Upper lobe of right lung (tissue), 1 donor: Measurements from ENCODE around the gene DIP2A. TPM values are rescaled to one million over a fixed set of nuclear protein-coding genes. Genes with fewer than 3 reads are reported as not detected.

Experiments
- ATAC-seq: fragments of 200-7000 bp; cut with Tn5 transposase; one replicate; pipeline ENCODE4 v1.9.1; 2020; ENCODE audit warnings: mild to moderate bottlenecking, moderate library complexity
- DNase-seq: peaks from one replicate; pipeline ENCODE4 v3.0.0-alpha.2; 2020
- H3K27ac ChIP-seq: fragments of 200-600 bp; one replicate; pipeline ENCODE4 v1.8.0; 2022
- H3K27me3 ChIP-seq: fragments of 200-600 bp; one replicate; pipeline ENCODE4 v1.8.0; 2022; ENCODE audit warnings: mild to moderate bottlenecking
- H3K36me3 ChIP-seq: fragments of 200-600 bp; one replicate; pipeline ENCODE4 v1.8.0; 2022
- H3K4me1 ChIP-seq: fragments of 200-600 bp; one replicate; pipeline ENCODE4 v1.8.0; 2022
- H3K4me3 ChIP-seq: fragments of 200-600 bp; one replicate; pipeline ENCODE4 v1.8.0; 2022; ENCODE audit warnings: mild to moderate bottlenecking
- H3K9me3 ChIP-seq: fragments of 200-600 bp; one replicate; pipeline ENCODE4 v1.8.0; 2022
- intact Hi-C: fragments of 100-400 bp; cut with DNase I; formaldehyde crosslinking; loops from one replicate; pipeline ENCODE4 v1.11.0; 2022
- total RNA-seq: library from RNA; stranded (reverse); fragmentation: NEBNext Ultra II Directional; extraction: Animal tissue kit (Norgen Biotek cat#: 25700); gene quantifications from one replicate; pipeline ENCODE4 v1.2.1, GENCODE V29; 2021
- TF ChIP-seq, protein P1 (sequence below): fragments of 200-600 bp; IDR thresholded peaks from one replicate; pipeline ENCODE4 v1.8.0; 2022; ENCODE audit warnings: antibody characterized with exemption
- donor health status: DM: no; HTN: yes; CAD: no; lungs with severe emphysema.

DIP2A gene
- total RNA-seq, 1 donor from 2014 or later = 35.6 TPM

DNA sequence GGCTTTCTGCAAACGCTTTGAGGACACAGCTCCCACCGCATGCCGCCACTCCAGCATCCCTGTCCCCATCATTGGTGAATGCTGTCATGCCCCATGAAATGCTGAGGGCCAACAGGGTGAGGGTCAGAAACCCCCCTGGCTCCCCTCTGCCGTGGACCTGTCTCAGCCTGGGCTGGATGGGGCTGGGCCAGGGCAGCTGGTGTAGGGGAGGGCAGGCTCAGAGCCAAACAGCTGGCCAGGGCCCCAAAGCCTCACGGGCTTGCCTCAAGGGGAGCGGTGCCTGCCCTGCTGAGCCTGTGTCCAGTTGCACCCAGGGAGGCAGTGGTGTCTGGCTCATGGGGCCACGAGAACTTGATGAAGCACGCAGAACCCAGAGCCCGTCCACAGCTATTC lies 96.5 kb downstream of the DIP2A start:
- no peaks in the 10 kb centered on the region for H3K9me3 ChIP-seq
- no peak overlapping the region for H3K4me3 ChIP-seq
- intact Hi-C loops = no loop called here
- no peaks in the 10 kb centered on the region for H3K4me1 ChIP-seq
- TF ChIP-seq, protein P1, sequence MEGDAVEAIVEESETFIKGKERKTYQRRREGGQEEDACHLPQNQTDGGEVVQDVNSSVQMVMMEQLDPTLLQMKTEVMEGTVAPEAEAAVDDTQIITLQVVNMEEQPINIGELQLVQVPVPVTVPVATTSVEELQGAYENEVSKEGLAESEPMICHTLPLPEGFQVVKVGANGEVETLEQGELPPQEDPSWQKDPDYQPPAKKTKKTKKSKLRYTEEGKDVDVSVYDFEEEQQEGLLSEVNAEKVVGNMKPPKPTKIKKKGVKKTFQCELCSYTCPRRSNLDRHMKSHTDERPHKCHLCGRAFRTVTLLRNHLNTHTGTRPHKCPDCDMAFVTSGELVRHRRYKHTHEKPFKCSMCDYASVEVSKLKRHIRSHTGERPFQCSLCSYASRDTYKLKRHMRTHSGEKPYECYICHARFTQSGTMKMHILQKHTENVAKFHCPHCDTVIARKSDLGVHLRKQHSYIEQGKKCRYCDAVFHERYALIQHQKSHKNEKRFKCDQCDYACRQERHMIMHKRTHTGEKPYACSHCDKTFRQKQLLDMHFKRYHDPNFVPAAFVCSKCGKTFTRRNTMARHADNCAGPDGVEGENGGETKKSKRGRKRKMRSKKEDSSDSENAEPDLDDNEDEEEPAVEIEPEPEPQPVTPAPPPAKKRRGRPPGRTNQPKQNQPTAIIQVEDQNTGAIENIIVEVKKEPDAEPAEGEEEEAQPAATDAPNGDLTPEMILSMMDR = no peak
- peaks cover 77% of the 10 kb centered on the region for H3K36me3 ChIP-seq
- ATAC-seq = no peak
- no peak for DNase-seq
- no peaks in the 10 kb centered on the region for H3K27me3 ChIP-seq
- H3K27ac ChIP-seq = no peak overlapping the region

DNA sequence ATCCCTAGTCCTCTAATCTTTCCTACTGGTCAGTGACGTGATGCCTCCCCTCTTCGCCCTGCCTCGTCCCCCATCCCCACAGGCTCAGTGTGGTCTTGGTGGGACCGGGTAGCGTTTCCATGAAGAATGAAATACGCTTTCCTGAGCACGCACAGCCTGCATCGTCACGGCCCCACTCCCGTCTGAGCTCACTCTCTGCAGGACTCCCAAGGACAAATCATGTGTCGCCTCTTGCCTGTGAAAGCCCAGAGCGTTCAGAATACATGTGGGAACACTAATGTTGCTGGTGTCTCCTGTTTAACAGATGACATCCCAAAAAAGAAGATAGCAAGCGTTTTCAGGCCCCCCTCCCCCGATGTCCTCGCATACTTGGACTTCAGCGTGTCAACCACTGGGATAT lies 97.0 kb downstream of the DIP2A start:
- DNase-seq = no peak
- TF ChIP-seq, protein P1 = no peak
- H3K4me1 ChIP-seq = no peaks in the 10 kb centered on the region
- peaks cover 80% of the 10 kb centered on the region for H3K36me3 ChIP-seq
- H3K27me3 ChIP-seq = no peaks in the 10 kb centered on the region
- no peak for ATAC-seq
- no peak overlapping the region for H3K27ac ChIP-seq
- intact Hi-C loops = no loop called here
- H3K4me3 ChIP-seq = no peak overlapping the region
- H3K9me3 ChIP-seq = no peaks in the 10 kb centered on the region

DNA sequence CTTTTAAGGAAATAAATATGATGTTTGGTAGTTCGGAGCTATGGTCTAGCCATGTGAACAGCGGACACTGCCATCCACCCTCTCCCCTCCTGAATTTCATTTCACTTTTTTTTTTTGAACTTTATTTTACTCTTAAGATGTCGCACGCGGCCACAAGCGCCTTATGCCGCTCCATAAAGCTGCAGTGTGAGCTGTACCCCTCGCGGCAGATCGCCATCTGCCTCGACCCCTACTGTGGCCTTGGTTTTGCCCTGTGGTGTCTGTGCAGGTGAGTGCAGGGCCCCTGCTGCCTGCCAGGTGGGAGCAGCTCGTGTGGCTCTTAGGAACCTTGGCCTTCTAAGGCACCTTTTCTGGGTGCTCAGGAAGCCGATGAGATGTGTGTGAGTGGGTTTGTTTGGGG lies 98.1 kb downstream of the DIP2A start:
- ATAC-seq = no peak
- Histone ChIP-seq H3K27ac (no peak overlapping the region), H3K36me3 (peaks cover 83% of the 10 kb centered on the region), H3K4me1 (no peaks in the 10 kb centered on the region), H3K9me3 (no peaks in the 10 kb centered on the region), H3K4me3 (no peak overlapping the region), H3K27me3 (no peaks in the 10 kb centered on the region)
- no peak for DNase-seq
- intact Hi-C loops = no loop called here
- TF ChIP-seq, protein P1 = no peak

DNA sequence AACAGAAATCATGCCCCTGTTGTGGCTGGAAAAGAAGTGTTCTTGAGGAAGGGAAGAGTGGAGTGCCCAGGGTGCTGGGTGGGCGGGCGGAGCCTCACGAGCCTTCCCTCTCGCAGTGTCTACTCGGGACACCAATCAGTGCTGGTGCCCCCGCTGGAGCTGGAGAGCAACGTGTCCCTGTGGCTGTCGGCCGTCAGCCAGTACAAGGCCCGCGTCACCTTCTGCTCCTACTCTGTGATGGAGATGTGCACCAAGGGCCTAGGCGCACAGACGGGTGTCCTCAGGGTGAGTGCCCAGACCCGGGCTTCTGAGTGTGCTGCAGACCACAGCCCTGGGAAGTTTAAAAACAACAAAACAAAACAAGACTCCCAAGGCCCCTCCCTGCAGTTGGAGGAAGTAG lies 98.8 kb downstream of the DIP2A start:
- Histone ChIP-seq H3K4me1 (no peaks in the 10 kb centered on the region), H3K36me3 (peaks cover 90% of the 10 kb centered on the region), H3K4me3 (no peak overlapping the region), H3K27me3 (no peaks in the 10 kb centered on the region), H3K9me3 (no peaks in the 10 kb centered on the region), H3K27ac (no peak overlapping the region)
- intact Hi-C loops = no loop called here
- ATAC-seq (no peak), DNase-seq (no peak)
- TF ChIP-seq, protein P1 = no peak

DNA sequence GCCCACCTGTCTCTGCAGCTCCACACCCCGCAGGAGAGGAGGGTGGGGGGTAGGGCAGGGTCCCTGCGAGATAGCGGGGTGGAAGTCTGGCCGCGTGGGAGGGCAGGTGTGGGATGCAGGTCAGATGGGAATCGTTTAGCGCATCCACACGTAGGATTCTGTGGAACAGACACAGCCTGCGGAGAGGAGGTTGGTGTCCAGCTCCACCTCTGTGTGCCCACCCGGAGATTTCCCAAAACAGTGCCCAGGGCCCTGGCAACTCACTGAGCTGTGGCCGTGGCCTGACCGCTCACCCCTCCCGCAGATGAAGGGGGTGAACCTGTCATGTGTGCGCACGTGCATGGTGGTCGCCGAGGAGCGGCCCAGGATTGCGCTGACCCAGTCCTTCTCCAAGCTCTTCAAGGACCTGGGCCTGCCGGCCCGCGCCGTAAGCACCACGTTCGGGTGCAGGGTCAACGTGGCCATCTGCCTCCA lies 99.3 kb downstream of the DIP2A start:
- DNase-seq (no peak), ATAC-seq (no peak)
- Histone ChIP-seq H3K36me3 (peaks cover 94% of the 10 kb centered on the region), H3K4me3 (no peak overlapping the region), H3K27ac (no peak overlapping the region), H3K27me3 (no peaks in the 10 kb centered on the region), H3K4me1 (no peaks in the 10 kb centered on the region), H3K9me3 (no peaks in the 10 kb centered on the region)
- intact Hi-C loops = no loop called here
- TF ChIP-seq, protein P1 = no peak
